Natural killer cell treated with Interleukin-12 subunit alpha and Interleukin-12 subunit beta and Interleukin-15 and Interleukin-18, amount 100 ng/mL, for 72 hours (primary cell): ENCODE data around the gene THSD7A. TPM values are rescaled to one million over a fixed set of nuclear protein-coding genes. Genes with fewer than 3 reads are reported as not detected.

Experiments
- ATAC-seq, 2 donors: fragments of 150-1000 bp; cut with Tn5 transposase in 1 of 2; sonication (Bioruptor Pico), chemical (Tn5 transposase) in 1 of 2; 2 replicates each; pipeline ENCODE4 v1.10.0; 2021
- DNase-seq: peaks from one replicate; pipeline ENCODE4 v3.0.0; 2022; ENCODE audit warnings: low spot score
- H3K27ac Mint-ChIP-seq, 2 donors: 1 replicate in 1 of 2; 2 replicates in 1 of 2; pipeline ENCODE4 v1.8.0; 2022; ENCODE audit warnings: mixed read lengths in 2 of 2, mild to moderate bottlenecking in 1 of 2, moderate library complexity in 1 of 2
- H3K27me3 Mint-ChIP-seq, 2 donors: 1 replicate in 1 of 2; 2 replicates in 1 of 2; pipeline ENCODE4 v1.8.0; 2022; ENCODE audit warnings: mixed read lengths in 2 of 2
- H3K36me3 Mint-ChIP-seq: one replicate; pipeline ENCODE4 v1.8.0; 2022; ENCODE audit warnings: mixed read lengths
- H3K4me1 Mint-ChIP-seq, 2 donors: 1 replicate in 1 of 2; 2 replicates in 1 of 2; pipeline ENCODE4 v1.8.0; 2022; ENCODE audit warnings: low read depth in 2 of 2, mixed read lengths in 2 of 2, mild to moderate bottlenecking in 1 of 2
- H3K4me3 Mint-ChIP-seq: one replicate; pipeline ENCODE4 v1.8.0; 2022; ENCODE audit warnings: mixed read lengths
- H3K9me3 Mint-ChIP-seq: 2 replicates; pipeline ENCODE4 v1.8.0; 2022; ENCODE audit warnings: mixed read lengths
- total RNA-seq, 2 donors: library from RNA; stranded (reverse); gene quantifications; one replicate each; pipeline ENCODE4 v1.2.3, GENCODE V29; 2022

The THSD7A gene
- total RNA-seq, 2 donors from 2014 or later = 0.75 TPM; not detected in 1

- Mint-ChIP-seq H3K27ac (no peak overlapping the region), H3K4me1 (no peaks in the 10 kb centered on the region), H3K4me3 (no peak overlapping the region), H3K9me3 (no peaks in the 10 kb centered on the region), H3K36me3 (no peaks in the 10 kb centered on the region), H3K27me3 (no peaks in the 10 kb centered on the region)
- ATAC-seq (no peak), DNase-seq (no peak)
Measured at GRCh38 chr7:11379641-11380040, 452.4 kb downstream of the THSD7A start.

- no peaks in the 10 kb centered on the region for H3K9me3 Mint-ChIP-seq
- no peaks in the 10 kb centered on the region for H3K4me1 Mint-ChIP-seq
- no peak for DNase-seq
- no peak overlapping the region for H3K4me3 Mint-ChIP-seq
- H3K27me3 Mint-ChIP-seq = no peaks in the 10 kb centered on the region
- no peak for ATAC-seq
- no peaks in the 10 kb centered on the region for H3K36me3 Mint-ChIP-seq
- H3K27ac Mint-ChIP-seq = no peak overlapping the region
Measured at GRCh38 chr7:11376529-11376928, 455.5 kb downstream of the THSD7A start.

GRCh38 chr7:11374629-11375028 lies 457.4 kb downstream of the THSD7A start:
- Mint-ChIP-seq H3K4me3 (no peak overlapping the region), H3K27ac (no peak overlapping the region), H3K36me3 (no peaks in the 10 kb centered on the region), H3K4me1 (no peaks in the 10 kb centered on the region), H3K27me3 (no peaks in the 10 kb centered on the region), H3K9me3 (no peaks in the 10 kb centered on the region)
- DNase-seq = no peak
- ATAC-seq = no peak

- Mint-ChIP-seq H3K9me3 (no peaks in the 10 kb centered on the region), H3K27ac (no peak overlapping the region), H3K4me1 (no peaks in the 10 kb centered on the region), H3K36me3 (no peaks in the 10 kb centered on the region), H3K27me3 (no peaks in the 10 kb centered on the region), H3K4me3 (no peak overlapping the region)
- no peak for ATAC-seq
- no peak for DNase-seq
Measured at GRCh38 chr7:11373546-11374142, 458.4 kb downstream of the THSD7A start.

- H3K27me3 Mint-ChIP-seq = no peaks in the 10 kb centered on the region
- no peaks in the 10 kb centered on the region for H3K9me3 Mint-ChIP-seq
- ATAC-seq (no peak), DNase-seq (no peak)
- no peaks in the 10 kb centered on the region for H3K36me3 Mint-ChIP-seq
- no peaks in the 10 kb centered on the region for H3K4me1 Mint-ChIP-seq
- no peak overlapping the region for H3K27ac Mint-ChIP-seq
- H3K4me3 Mint-ChIP-seq = no peak overlapping the region
Measured at GRCh38 chr7:11369696-11370095, 462.3 kb downstream of the THSD7A start.

- Mint-ChIP-seq H3K36me3 (no peaks in the 10 kb centered on the region), H3K4me1 (no peaks in the 10 kb centered on the region), H3K27ac (no peak overlapping the region), H3K27me3 (no peaks in the 10 kb centered on the region), H3K9me3 (peaks cover 4% of the 10 kb centered on the region), H3K4me3 (no peak overlapping the region)
- ATAC-seq = no peak
- DNase-seq = no peak
Measured at GRCh38 chr7:11366118-11366517, 465.9 kb downstream of the THSD7A start.

GRCh38 chr7:11358637-11359036 lies 473.4 kb downstream of the THSD7A start:
- Mint-ChIP-seq H3K4me1 (no peaks in the 10 kb centered on the region), H3K27ac (no peak overlapping the region), H3K4me3 (no peak overlapping the region), H3K27me3 (no peaks in the 10 kb centered on the region), H3K9me3 (peaks cover 4% of the 10 kb centered on the region), H3K36me3 (no peaks in the 10 kb centered on the region)
- DNase-seq (no peak), ATAC-seq (no peak)

- H3K4me1 Mint-ChIP-seq = no peaks in the 10 kb centered on the region
- ATAC-seq (no peak), DNase-seq (no peak)
- no peak overlapping the region for H3K27ac Mint-ChIP-seq
- peaks cover 0 to 6% of the 10 kb centered on the region in 2 donors for H3K27me3 Mint-ChIP-seq
- peaks cover 8% of the 10 kb centered on the region for H3K9me3 Mint-ChIP-seq
- no peaks in the 10 kb centered on the region for H3K36me3 Mint-ChIP-seq
- H3K4me3 Mint-ChIP-seq = no peak overlapping the region
Measured at GRCh38 chr7:11355399-11356005, 476.5 kb downstream of the THSD7A start.

- Mint-ChIP-seq H3K36me3 (no peaks in the 10 kb centered on the region), H3K4me1 (peaks cover 3 to 5% of the 10 kb centered on the region in 2 donors), H3K4me3 (no peak overlapping the region), H3K9me3 (no peaks in the 10 kb centered on the region), H3K27me3 (peaks cover 3 to 13% of the 10 kb centered on the region in 2 donors), H3K27ac (no peak overlapping the region)
- ATAC-seq (no peak), DNase-seq (no peak)
Measured at GRCh38 chr7:11346302-11346701, 485.7 kb downstream of the THSD7A start.

GRCh38 chr7:11345621-11346020 lies 486.4 kb downstream of the THSD7A start:
- Mint-ChIP-seq H3K27ac (no peak overlapping the region), H3K4me1 (peaks cover 3 to 5% of the 10 kb centered on the region in 2 donors), H3K27me3 (peaks cover 3 to 13% of the 10 kb centered on the region in 2 donors), H3K4me3 (no peak overlapping the region), H3K36me3 (no peaks in the 10 kb centered on the region), H3K9me3 (no peaks in the 10 kb centered on the region)
- no peak for ATAC-seq
- no peak for DNase-seq

- Mint-ChIP-seq H3K4me3 (no peak overlapping the region), H3K4me1 (peaks cover 3 to 5% of the 10 kb centered on the region in 2 donors), H3K36me3 (no peaks in the 10 kb centered on the region), H3K27ac (no peak overlapping the region), H3K9me3 (no peaks in the 10 kb centered on the region), H3K27me3 (peaks cover 3 to 13% of the 10 kb centered on the region in 2 donors)
- no peak for DNase-seq
- no peak for ATAC-seq
Measured at GRCh38 chr7:11343818-11344413, 488.1 kb downstream of the THSD7A start.

GRCh38 chr7:11343136-11343535 lies 488.9 kb downstream of the THSD7A start:
- H3K36me3 Mint-ChIP-seq = no peaks in the 10 kb centered on the region
- H3K9me3 Mint-ChIP-seq = no peaks in the 10 kb centered on the region
- no peak overlapping the region for H3K27ac Mint-ChIP-seq
- no peak overlapping the region for H3K4me3 Mint-ChIP-seq
- ATAC-seq (no peak), DNase-seq (no peak)
- H3K27me3 Mint-ChIP-seq = peaks cover 3 to 13% of the 10 kb centered on the region in 2 donors
- peaks cover 3 to 5% of the 10 kb centered on the region in 2 donors for H3K4me1 Mint-ChIP-seq

- Mint-ChIP-seq H3K4me1 (peaks cover 3 to 5% of the 10 kb centered on the region in 2 donors), H3K27me3 (peaks cover 3 to 19% of the 10 kb centered on the region in 2 donors)
Measured at GRCh38 chr7:11341285-11341944, 490.6 kb downstream of the THSD7A start.

GRCh38 chr7:11336432-11336831 lies 495.6 kb downstream of the THSD7A start:
- ATAC-seq (no peak), DNase-seq (no peak)
- H3K4me1 Mint-ChIP-seq = no peaks in the 10 kb centered on the region
- no peaks in the 10 kb centered on the region for H3K9me3 Mint-ChIP-seq
- no peak overlapping the region for H3K4me3 Mint-ChIP-seq
- peaks cover 0 to 10% of the 10 kb centered on the region in 2 donors for H3K27me3 Mint-ChIP-seq
- no peak overlapping the region for H3K27ac Mint-ChIP-seq
- H3K36me3 Mint-ChIP-seq = no peaks in the 10 kb centered on the region

More at GRCh38 chr7:11341285-11341944, 490.6 kb downstream of the THSD7A start:
- DNase-seq = no peak
- Mint-ChIP-seq H3K4me3 (no peak overlapping the region), H3K9me3 (no peaks in the 10 kb centered on the region), H3K36me3 (no peaks in the 10 kb centered on the region), H3K27ac (no peak overlapping the region)
- ATAC-seq = no peak
